GM10266 (cell line): ENCODE results near the gene PCSK4.

ENCODE experiments used
- DNase-seq: peaks from one replicate; pipeline ENCODE4 v3.0.0; 2012; ENCODE audit errors: extremely low spot score
- CTCF ChIP-seq: IDR thresholded peaks from 2 replicates; pipeline ENCODE4 v1.5.1; 2012; ENCODE audit warnings: mild to moderate bottlenecking, low read depth; ENCODE audit not compliant: control insufficient read depth, insufficient read depth; ENCODE audit errors: missing control alignments

Gene PCSK4

DNA sequence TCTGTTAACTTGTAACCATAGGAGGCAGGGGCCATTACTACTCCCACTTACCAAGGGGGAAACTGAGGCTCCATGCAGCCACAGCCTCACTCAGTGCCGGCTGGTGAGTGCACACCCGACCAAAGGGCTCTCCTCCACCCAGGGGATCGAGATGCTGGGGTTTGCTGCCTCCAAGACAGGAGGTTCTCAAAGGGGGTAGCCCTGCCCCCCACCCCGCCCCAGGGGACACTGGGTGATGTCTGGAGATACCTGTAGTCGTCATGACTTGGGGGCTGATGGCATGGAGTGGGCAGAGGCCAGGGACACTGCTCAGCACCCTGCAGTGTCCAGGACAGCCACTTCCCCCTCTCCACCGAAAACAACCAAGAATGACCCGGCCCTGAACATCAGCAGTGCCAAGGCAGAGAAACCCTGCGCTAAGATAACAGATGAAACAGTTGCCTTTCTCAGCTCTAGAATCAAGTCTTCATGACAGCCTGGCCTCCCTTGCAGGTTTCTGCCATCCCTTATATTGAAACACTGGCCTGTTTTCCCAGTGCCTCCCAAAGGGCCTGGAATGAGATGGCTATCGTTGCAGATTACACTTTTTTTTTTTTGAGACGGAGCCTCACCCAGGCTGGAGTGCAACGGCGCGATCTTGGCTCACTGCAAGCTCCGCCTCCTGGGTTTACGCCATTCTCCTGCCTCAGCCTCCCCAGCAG lies 4.1 kb upstream of the PCSK4 start:
- DNase-seq: no peak
- TF ChIP-seq CTCF: no peak

GRCh38 chr19:1492474-1493006 lies 2.4 kb upstream of the PCSK4 start:
- no peak for TF ChIP-seq CTCF
- DNase-seq: no peak

DNA sequence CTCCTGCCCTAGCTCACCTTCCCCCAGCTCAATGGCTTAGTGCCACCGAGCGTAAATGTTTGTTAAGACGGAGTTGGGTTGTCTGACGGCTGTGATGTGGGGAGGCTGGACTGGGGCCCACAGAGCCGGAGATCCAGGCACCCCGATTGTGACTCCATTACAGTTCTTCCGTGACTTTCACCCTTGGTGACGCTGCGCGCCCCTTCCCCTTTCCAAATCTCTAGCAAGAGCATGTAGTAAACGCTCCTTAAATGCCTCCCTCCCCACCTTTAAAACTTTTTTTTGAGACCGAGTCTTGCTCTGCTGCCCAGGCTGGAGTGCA lies 1.7 kb upstream of the PCSK4 start:
- no peak for TF ChIP-seq CTCF

DNA sequence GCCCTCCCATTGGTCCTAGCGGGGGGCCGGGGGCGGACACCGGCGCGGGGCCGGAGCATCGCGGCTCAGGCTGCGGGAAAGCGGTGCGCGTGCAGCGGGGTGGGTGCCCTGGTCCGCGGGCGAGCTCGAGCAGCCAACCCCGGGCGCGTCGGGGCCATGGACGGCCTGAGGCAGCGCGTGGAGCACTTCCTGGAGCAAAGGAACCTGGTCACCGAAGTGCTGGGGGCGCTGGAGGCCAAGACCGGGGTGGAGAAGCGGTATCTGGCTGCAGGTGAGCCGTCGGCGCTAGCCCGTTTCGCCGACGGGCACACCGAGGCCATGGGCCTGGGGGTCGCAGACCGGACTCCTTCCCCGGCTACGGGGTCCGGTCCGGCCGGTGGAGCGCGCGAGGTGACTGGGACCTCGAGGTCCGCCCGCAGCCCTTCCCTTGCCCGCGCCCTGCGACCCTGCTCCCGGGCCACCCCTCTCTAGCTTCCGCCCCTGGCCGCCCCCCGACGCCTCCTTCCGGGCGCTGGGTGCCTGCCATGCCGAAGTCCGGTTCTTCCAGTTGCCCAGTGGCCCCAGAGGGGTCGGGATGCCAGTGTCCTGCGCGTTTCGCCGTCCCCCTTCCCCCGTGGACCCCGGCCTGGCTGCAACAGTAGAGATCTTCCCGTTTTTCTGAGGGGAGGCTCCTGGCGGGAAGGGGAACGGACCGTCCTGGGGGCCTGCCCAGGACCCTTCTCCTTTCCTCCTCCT lies 1.1 kb upstream of the PCSK4 start, which contains the start of gene REEP6:
TSS of gene REEP6 (plus strand) at position 68 of the 735 bp plus-strand sequence. CDS start at position 157, 89 bp downstream.
- DNase-seq: no peak
- no peak for TF ChIP-seq CTCF

More for the DNA sequence above, 1.7 kb upstream of the PCSK4 start:
- no peak for DNase-seq

GRCh38 chr19:1489463-1490310 lies 463 bp downstream of the PCSK4 start:
- DNase-seq: no peak
- TF ChIP-seq CTCF: no peak

GRCh38 chr19:1488282-1488601 lies 1.9 kb downstream of the PCSK4 start:
- no peak for DNase-seq
- no peak for TF ChIP-seq CTCF
